Measurements from ENCODE around the gene PHC3. TPM values are rescaled to one million over a fixed set of nuclear protein-coding genes. Genes with fewer than 3 reads are reported as not detected.
A peak's percentile ranks its signal among the peaks of the same experiment; 100 is the strongest.

The PHC3 gene
- total and polyA plus RNA-seq, 2 donors (not counting 1 experiment from before 2014, with no cell fraction given) = 36.0 to 63.2 TPM

DNA sequence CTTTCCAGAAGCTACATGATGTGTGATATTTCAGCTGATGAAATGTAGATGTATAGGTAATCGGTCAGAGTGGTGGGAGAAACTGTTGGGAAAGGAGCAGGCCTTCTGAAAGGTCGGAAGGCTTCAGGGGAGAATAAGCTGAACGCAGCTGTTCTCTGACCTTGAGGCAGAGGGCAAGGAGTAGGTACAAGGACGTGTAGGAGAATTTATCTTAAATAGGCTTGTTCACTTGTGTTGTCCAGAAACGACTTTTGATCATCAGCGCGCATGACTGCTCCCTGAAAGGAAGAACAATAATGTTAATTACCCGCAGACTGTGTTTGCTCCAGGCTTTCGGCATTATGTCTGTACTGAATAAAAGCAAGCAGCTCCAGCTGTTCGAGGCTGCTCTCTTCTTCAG, 104.2 kb downstream of the PHC3 start:
- Histone ChIP-seq H3K4me3 (replicated peaks in 1 of 4; ENCODE audit: control extremely low read depth in 1 of 4, insufficient read depth in 1 of 4, low read depth in 3 of 4, low read length in 4 of 4) (no peak overlapping the region), H3K27ac (ENCODE audit: insufficient read depth, low read length) (no peak overlapping the region), H3K4me1 (ENCODE audit: control insufficient read depth, extremely low read depth, insufficient read depth, low read length) (no peaks in the 10 kb centered on the region), H3K9me3 (ENCODE audit: control insufficient read depth, insufficient read depth, low read depth, low read length) (no peaks in the 10 kb centered on the region), H4K20me1 (ENCODE audit: control insufficient read depth, extremely low read depth, insufficient read depth, low read length) (no peaks in the 10 kb centered on the region), H2AFZ (ENCODE audit: low read length) (no peak overlapping the region), H3K9ac (ENCODE audit: insufficient read depth, low read length) (no peak overlapping the region), H3K27me3 (ENCODE audit: control insufficient read depth, insufficient read depth, low read length) (no peaks in the 10 kb centered on the region), H3K4me2 (ENCODE audit: extremely low read depth, insufficient read depth, low read length) (no peak overlapping the region), H3K36me3 (ENCODE audit: control insufficient read depth, insufficient read depth, low read length) (no peaks in the 10 kb centered on the region), H3K79me2 (ENCODE audit: control insufficient read depth, insufficient read depth, low read length) (no peaks in the 10 kb centered on the region)
- DNase-seq (ENCODE audit: low read depth in 2 of 2) = no peak
- no peak for TF ChIP-seq EZH2 (IDR thresholded peaks at IDR 0.05; ENCODE audit: low read length, missing control alignments)
- TF ChIP-seq, protein P1, sequence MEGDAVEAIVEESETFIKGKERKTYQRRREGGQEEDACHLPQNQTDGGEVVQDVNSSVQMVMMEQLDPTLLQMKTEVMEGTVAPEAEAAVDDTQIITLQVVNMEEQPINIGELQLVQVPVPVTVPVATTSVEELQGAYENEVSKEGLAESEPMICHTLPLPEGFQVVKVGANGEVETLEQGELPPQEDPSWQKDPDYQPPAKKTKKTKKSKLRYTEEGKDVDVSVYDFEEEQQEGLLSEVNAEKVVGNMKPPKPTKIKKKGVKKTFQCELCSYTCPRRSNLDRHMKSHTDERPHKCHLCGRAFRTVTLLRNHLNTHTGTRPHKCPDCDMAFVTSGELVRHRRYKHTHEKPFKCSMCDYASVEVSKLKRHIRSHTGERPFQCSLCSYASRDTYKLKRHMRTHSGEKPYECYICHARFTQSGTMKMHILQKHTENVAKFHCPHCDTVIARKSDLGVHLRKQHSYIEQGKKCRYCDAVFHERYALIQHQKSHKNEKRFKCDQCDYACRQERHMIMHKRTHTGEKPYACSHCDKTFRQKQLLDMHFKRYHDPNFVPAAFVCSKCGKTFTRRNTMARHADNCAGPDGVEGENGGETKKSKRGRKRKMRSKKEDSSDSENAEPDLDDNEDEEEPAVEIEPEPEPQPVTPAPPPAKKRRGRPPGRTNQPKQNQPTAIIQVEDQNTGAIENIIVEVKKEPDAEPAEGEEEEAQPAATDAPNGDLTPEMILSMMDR (conservative IDR thresholded peaks at IDR 0.05 in 1 of 2, IDR thresholded peaks at IDR 0.05 in 1 of 2; ENCODE audit: low read depth in 1 of 2, low read length in 2 of 2) = no peak

DNA sequence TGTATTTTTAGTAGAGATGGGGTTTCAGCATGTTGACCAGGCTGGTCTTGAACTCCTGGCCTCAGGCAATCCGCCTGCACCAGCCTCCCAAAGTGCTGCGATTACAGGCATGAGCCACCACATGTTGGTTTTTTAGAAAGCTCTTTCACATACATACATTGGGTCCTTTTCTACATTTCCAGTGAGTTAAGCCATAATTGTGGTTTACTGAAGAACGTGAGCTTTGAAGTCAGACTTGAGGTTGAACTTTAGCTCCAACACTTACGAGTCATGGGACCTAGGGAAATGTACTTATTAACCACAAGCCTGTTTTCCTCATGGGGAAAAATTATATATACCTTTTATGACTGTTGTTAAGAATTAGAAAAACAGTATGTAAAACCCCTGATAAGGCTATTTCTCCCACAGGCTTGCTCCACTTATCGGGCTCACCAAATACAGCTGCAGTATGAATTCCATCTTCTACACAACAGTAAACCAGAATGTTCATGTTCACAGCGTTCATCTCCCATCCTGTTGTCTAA, 104.8 kb downstream of the PHC3 start:
- Histone ChIP-seq H3K27ac (ENCODE audit: insufficient read depth, low read length) (no peak overlapping the region), H3K4me3 (replicated peaks in 1 of 4; ENCODE audit: control extremely low read depth in 1 of 4, insufficient read depth in 1 of 4, low read depth in 3 of 4, low read length in 4 of 4) (no peak overlapping the region), H3K9ac (ENCODE audit: insufficient read depth, low read length) (no peak overlapping the region), H3K4me2 (ENCODE audit: extremely low read depth, insufficient read depth, low read length) (no peak overlapping the region), H3K36me3 (ENCODE audit: control insufficient read depth, insufficient read depth, low read length) (no peaks in the 10 kb centered on the region), H3K27me3 (ENCODE audit: control insufficient read depth, insufficient read depth, low read length) (no peaks in the 10 kb centered on the region), H2AFZ (ENCODE audit: low read length) (no peak overlapping the region), H3K79me2 (ENCODE audit: control insufficient read depth, insufficient read depth, low read length) (no peaks in the 10 kb centered on the region), H3K4me1 (ENCODE audit: control insufficient read depth, extremely low read depth, insufficient read depth, low read length) (no peaks in the 10 kb centered on the region), H3K9me3 (ENCODE audit: control insufficient read depth, insufficient read depth, low read depth, low read length) (no peaks in the 10 kb centered on the region), H4K20me1 (ENCODE audit: control insufficient read depth, extremely low read depth, insufficient read depth, low read length) (no peaks in the 10 kb centered on the region)
- TF ChIP-seq, protein P1 (conservative IDR thresholded peaks at IDR 0.05 in 1 of 2, IDR thresholded peaks at IDR 0.05 in 1 of 2; ENCODE audit: low read depth in 1 of 2, low read length in 2 of 2) = no peak
- TF ChIP-seq EZH2 (IDR thresholded peaks at IDR 0.05; ENCODE audit: low read length, missing control alignments) = no peak
- DNase-seq (ENCODE audit: low read depth in 2 of 2) = peak; percentile 66 to 69

DNA sequence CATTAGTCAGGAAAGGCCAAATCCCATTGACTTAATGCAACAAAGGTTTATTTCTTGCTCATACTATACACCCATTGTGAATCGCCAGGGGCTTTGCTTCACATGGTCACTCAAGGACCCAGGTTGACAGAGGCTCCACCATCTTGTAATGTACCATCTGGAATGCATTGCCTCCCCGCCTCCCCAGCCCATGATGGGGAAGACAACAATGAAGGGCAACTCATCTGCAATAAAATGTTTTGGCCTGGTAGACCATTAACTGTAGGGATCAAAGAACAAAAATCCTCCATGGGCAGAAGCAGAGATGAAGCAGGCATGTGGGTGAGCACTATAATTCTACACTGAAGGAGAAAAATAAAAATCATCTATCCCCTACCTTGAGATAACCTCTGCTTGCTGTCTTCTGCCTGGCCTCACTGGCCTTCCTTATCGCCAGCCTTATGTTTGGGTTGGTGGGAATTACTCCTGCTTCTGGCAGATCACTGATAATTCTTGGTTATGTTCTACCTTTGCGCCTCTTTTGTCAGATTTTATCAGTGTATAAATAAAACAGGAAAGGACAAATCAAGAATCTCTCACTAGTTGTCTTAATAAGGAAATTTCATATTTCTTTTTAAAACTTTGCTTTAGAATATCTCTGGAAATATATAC, 106.0 kb downstream of the PHC3 start:
- no peaks in the 10 kb centered on the region for H3K36me3 ChIP-seq (ENCODE audit: control insufficient read depth, insufficient read depth, low read length)
- H3K27me3 ChIP-seq (ENCODE audit: control insufficient read depth, insufficient read depth, low read length) = no peaks in the 10 kb centered on the region
- H3K4me3 ChIP-seq (replicated peaks in 1 of 4; ENCODE audit: control extremely low read depth in 1 of 4, insufficient read depth in 1 of 4, low read depth in 3 of 4, low read length in 4 of 4) = no peak overlapping the region
- TF ChIP-seq, protein P1 (conservative IDR thresholded peaks at IDR 0.05 in 1 of 2, IDR thresholded peaks at IDR 0.05 in 1 of 2; ENCODE audit: low read depth in 1 of 2, low read length in 2 of 2) = no peak
- no peak for TF ChIP-seq EZH2 (IDR thresholded peaks at IDR 0.05; ENCODE audit: low read length, missing control alignments)
- H3K4me1 ChIP-seq (ENCODE audit: control insufficient read depth, extremely low read depth, insufficient read depth, low read length) = no peaks in the 10 kb centered on the region
- H3K79me2 ChIP-seq (ENCODE audit: control insufficient read depth, insufficient read depth, low read length) = no peaks in the 10 kb centered on the region
- no peak overlapping the region for H3K9ac ChIP-seq (ENCODE audit: insufficient read depth, low read length)
- no peaks in the 10 kb centered on the region for H3K9me3 ChIP-seq (ENCODE audit: control insufficient read depth, insufficient read depth, low read depth, low read length)
- H3K27ac ChIP-seq (ENCODE audit: insufficient read depth, low read length) = no peak overlapping the region
- H2AFZ ChIP-seq (ENCODE audit: low read length) = no peak overlapping the region
- DNase-seq (ENCODE audit: low read depth in 2 of 2) = no peak
- H4K20me1 ChIP-seq (ENCODE audit: control insufficient read depth, extremely low read depth, insufficient read depth, low read length) = no peaks in the 10 kb centered on the region
- no peak overlapping the region for H3K4me2 ChIP-seq (ENCODE audit: extremely low read depth, insufficient read depth, low read length)
